GM21423 (cell line): Measurements from ENCODE around the gene REXO5.
"Not testable (repeated sequence)": the region's sequence is repeated elsewhere in the genome, so short reads cannot be mapped to it uniquely, and the experiment has no call there.

Experiments used
- ATAC-seq: cut with Tn5 transposase; IDR thresholded peaks from one replicate; pipeline ENCODE4 v1.9.1; 2021; ENCODE audit warnings: mild to moderate bottlenecking, moderate library complexity; ENCODE audit not compliant: unreplicated experiment

The REXO5 gene

DNA sequence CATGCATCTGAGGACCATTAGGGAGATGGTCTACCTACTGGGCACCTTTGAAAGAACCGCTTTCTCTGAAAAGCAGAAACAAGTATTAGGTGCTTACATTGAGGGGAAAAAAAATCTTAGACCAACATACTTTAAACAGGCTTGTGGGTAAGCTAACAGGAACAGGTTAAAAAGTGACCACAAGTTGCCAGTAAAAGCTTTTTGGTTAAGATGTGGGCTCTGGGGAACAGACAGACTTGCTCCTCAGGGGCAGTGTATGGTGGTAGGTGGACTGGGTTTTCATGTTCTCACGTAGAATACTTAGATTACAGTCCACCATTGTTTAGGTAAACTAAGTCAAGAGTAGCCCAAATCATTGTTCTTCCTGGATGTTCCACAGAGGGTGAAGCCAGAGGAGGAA is 41.2 kb downstream of the REXO5 start:
- no peak for ATAC-seq

DNA sequence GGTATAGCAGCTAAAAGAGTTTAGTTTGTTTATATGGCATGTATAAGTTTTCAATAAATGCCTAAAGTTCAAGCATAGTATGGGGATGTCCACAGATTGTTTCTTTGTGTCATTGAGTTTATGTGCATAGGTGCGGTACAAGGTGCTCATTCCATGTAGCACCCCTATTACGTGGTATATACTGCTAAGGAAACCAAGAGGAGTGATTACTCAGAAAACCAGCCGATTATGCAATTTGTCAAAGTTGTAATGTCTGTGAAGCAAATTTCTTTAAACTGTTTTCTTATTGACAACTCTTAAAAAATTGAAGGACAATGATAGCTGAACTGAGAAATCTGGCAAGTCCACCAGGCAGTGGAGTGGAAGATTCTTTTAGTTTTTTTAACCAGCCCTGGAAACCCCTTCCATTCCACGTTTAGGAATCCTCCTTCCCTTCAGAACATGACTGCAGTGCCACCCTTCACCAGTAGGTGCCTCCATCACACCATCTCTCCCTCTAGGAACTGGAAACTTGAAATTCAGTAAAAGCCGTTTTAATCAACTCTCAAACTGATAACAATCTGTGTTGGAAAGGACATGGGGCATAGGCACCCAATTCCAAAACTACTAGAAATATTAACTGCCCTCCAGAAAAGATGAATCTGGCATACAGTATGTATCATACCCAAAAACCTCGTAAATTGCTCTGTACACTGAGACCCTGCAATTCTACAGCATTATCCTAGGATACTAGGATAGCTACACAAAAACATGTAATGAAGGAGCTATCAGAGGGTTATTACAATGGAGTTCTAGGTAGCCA is 43.5 kb downstream of the REXO5 start:
- no peak for ATAC-seq

DNA sequence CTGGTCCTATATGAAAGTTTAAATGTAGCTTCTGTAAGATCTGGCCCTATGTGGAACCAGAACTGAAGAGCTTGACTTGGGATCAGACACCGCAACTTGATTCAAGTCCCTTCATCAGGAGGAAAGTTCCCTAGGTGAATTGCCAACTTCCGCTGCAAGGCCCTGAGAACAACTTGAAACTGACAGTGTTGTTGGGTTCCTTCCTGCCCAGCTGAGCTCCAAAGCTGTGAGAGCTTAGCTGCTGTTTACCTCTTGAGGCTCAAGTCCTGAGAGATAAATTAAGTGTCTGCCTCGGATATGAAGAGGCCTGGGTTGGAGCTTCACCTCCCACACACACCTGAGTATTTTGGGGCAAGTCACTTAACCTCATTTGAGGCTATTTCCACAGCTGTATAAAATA is 44.7 kb downstream of the REXO5 start:
- no peak for ATAC-seq

DNA sequence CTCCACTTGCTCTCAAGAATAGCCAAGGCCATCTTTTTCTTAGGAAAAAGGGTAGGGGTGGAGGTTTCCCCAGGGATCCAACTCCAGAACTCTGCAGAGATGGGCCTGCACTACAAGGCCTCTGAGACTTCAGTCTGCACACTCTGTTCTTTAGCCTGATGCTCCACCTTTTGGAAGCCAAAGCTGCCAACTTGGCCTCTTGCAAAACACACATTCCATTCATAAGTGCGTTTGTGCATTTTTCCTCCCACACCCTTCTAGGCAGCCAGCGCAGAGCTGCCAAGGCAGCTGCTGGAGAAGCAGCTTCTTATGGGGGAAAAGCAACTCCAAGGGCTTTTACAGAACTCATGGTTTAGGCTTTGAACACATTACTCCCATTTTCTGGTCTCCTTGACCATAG is 45.3 kb downstream of the REXO5 start:
- ATAC-seq = no peak

DNA sequence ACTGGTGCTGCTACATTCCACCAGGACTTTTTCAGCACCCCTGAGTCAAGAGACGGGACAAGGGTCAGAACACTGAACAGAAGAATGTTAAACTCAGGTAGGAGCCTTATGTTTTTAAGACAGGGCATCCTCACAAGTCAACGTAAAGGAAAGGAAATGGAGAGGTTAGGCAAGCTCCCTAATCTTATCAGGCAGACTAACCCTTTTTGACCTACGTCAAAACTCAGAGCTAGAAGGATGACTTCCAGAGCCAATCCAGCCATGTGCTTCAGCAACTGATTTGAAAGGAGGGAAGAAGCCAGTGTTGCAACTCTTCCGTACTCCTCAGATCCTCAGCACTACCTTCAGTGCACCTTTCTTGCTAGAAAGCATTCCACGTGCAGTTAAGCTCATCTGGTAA is 46.8 kb downstream of the REXO5 start:
- ATAC-seq = no peak

GRCh38 chr16:20853981-20854620 is 47.8 kb downstream of the REXO5 start:
- ATAC-seq = no peak

DNA sequence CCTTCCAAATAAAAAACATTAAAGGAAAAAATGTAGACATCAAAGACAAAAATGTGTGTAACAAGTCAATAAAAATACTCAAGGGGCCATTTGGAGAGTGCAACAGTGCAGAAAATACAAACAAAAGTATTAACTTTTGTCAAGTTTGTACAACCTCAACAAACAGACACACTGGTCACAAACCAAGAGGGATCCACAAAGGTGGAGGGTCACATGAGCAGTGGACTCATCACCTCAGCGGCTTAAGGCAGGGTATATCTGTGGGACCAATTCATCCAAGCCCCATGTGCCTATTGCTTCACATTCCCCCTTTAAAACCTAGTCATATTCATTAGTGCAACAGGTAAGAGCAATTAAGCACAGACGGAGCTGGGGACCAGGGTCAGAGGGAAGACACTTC is 48.6 kb downstream of the REXO5 start:
- no peak for ATAC-seq

- no peak for ATAC-seq
Measured at GRCh38 chr16:20857281-20857680, 51.0 kb downstream of the REXO5 start.

- no peak for ATAC-seq
Measured at GRCh38 chr16:20859229-20859628, 52.9 kb downstream of the REXO5 start.

DNA sequence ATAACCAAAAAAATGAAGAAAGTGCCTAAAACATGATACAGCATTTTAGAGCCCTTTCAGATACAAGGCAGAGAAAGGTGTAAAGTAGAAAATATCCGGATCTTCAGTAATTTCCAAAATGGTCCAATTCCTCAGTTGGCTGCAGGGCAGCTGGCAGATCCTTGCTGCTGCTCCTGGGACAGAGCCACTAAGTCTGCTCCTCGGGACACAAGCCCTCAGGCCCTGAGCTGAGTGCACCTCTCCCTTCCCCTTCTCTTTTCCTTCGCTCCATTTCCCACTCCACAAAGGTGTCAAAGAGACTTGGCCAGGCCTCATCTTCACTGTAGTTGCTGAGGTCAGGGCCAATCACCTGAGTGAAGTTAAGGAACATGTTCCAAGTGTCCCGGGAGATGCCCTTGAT is 53.4 kb downstream of the REXO5 start:
- ATAC-seq = no peak

GRCh38 chr16:20860361-20860760 is 54.0 kb downstream of the REXO5 start:
- ATAC-seq = no peak

DNA sequence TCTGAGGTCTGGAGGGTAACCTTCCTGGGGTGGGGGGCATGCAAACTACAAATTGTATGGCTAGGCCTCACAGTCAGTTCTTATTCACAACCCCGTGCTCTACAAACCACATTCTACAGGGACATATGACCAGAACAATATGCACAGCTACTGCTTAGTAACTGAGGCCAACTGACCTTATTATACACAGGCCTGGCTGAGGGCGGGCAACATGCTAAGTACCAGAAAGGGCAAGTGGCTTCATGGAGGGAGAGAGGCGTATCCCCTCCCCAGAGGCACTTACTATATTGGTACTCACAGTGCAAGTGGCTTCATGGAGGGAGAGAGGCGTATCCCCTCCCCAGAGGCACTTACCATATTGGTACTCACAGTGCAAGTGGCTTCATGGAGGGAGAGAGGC is 54.7 kb downstream of the REXO5 start:
- not testable (repeated sequence) for ATAC-seq

- no peak for ATAC-seq
Measured at GRCh38 chr16:20862162-20862960, 56.0 kb downstream of the REXO5 start.

- not testable (repeated sequence) for ATAC-seq
Measured at GRCh38 chr16:20864376-20864775, 58.0 kb downstream of the REXO5 start.

DNA sequence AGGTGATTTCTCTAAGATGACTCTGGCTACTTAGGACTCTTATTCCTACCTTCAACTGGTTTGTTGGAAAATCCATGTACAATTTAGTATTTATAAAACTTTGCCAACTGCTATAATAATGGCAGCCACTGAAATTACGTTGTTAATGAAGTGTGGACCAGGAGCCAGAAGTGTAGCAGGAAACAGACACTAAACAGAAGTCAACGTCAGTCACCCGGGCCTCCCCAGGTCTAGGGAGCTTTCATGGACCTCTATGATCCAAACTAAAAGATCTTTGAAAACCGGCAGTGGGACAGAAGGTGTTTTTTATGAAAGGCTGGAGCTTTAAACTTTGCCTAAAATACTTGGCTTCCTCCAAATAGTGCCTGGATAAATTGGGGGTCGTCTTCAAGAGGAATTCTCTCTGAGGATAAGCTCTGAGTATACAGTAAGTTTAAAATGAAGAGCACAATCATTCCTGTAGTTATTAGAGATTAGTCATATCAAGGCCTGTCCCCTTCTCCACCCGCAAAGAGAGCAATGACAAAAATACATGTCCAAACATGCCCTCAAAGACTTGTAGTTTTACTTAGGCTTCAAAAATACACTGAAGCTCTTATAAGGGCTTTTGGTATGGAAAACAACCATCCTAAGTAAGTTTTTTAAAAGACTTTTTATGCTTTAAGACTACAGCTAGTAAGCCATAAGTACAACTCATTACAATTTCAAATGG is 59.2 kb downstream of the REXO5 start:
- ATAC-seq = no peak

- ATAC-seq = no peak
Measured at GRCh38 chr16:20866145-20866772, 59.9 kb downstream of the REXO5 start.

DNA sequence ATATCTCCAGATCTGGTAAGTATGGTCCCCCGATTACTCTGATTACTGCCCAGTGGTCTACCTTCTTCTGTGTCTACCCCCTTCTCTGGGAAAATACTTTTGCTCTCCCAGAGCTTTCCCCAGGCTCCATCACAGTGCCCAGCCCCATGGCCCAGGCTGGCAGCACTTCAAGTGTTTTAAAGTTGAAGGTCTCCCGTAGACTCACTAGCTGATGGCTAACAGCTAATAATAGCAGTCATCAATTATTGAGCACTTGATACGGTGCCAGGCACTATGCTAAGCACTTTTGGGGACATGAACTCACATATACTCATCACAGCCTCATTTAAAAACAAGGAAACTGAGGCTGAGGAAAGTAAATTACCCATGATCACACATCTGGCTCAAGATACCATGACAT is 60.5 kb downstream of the REXO5 start:
- ATAC-seq = no peak

- ATAC-seq = no peak
Measured at GRCh38 chr16:20867585-20867984, 61.3 kb downstream of the REXO5 start.

GRCh38 chr16:20868890-20869289 is 62.6 kb downstream of the REXO5 start:
- no peak for ATAC-seq

DNA sequence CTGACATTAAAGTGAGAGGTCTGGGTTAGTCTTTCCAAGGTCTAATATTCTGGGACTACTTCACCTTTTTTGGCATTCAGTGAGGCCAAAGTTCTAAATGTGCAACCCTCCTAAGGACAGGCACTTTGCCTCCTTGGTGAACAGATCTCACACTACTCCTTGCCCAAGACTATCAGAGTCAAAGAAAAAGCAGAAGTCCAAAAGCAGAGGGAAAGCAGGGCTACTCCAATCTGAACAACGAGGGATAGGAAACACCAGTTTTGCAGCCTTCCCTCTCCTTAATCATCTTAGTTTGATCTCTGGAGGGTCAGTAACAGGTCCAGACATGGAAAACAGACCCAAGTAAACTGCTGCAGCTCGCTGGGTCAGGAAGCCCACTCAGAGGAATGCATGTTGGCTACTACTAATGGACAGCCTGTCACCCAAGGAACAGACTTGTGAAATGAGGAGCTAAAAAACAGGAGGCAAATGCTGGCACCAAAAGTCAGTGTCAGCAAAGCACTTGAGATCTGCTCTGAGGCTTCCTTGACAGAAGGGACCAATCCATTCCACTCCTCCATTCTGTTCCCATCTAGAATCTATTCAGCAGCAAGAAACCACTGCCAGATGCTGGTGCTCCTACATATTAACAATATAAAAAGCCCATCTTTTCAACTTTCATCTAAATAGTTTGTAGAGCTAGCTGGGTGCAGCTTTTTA is 63.9 kb downstream of the REXO5 start:
- no peak for ATAC-seq
